Inferior parietal cortex (tissue), 1 donor: Measurements from ENCODE around the gene CLEC4M.
"Not testable (repeated sequence)": the region's sequence is repeated elsewhere in the genome, so short reads cannot be mapped to it uniquely, and the experiment has no call there.

Experiments
- DNase-seq: peaks from one replicate; pipeline ENCODE4 v3.0.0-alpha.2; 2016; ENCODE audit errors: extremely low spot score

Gene CLEC4M

GRCh38 chr19:7773841-7774240, 10.8 kb downstream of the CLEC4M start:
- no peak for DNase-seq

DNA sequence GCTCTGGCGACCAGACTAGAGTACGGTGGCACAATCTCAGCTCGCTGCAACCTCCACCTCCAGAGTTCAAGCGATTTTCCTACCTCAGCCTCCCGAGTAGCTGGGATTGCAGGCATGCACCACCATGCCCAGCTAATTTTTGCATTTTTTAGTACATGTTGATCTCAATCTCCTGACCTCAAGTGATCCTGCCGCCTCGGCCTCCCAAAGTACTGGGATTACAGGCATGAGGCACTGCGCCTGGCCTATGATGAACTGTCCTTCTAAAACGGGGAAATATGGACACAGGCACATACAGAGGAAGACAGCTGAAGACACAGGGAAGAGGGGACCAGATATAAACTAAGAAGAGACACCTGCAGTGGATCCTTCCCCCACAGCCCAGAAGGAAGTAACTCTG, 12.7 kb downstream of the CLEC4M start:
- DNase-seq: no peak

DNA sequence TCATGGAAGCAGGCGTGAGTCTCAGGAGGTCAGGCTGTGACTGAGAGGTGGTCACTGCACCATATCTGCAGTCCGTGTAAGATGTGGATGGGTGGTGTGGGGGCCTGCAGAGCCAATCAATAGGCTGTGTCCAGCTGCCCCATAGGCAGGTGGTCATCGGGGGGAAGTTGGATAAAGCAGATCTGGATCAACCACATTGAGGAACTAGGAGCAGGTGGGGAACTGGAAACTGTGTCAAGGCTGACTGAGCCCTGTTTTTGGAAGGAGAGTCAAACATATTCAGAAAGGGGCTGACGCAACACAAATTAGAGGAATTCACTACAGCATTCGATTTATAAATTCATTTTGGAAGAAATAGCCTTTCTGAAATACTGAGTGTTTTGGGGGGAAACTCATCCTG, 15.0 kb downstream of the CLEC4M start:
- no peak for DNase-seq

DNA sequence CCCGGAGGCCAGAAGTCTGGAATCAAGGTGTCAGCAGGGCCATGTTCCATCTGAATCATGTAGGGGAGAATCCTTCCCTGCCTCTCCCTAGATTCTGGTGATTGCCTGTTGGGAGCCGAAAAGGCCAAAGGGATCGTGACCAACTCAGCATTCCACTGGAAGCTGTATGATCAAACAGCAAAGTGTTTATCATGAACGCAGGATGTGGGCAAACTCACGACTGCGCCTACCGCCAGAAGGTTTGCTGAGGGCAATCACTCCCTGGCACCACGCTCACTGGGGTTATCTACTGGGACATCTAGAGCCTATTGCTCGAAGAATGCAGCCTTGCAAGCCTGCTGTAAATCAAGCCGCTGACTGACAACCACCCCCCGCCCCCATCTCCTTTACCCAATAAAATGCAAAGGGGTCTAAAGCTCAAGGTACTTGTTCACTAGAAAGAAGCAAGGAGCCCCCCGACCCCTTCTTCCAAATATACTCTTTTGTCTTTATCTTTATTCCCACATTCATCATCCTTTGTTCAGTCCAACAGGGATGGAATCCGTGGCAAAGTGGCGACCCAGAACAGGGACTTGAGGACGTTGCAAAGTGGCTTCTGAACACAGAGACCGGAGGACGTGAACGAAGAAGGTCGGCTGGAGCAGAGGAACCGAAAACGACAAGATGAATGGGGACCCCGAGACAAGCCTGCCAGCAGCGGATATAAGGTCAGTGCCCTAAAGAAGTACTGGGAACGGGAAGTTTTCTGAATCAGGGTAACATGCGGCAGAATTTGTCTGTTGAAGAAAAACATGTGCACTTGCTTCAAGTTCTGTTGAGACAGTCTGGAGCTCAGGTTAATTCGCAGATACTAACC, 16.8 kb downstream of the CLEC4M start:
- no peak for DNase-seq

- DNase-seq: no peak
Observed at GRCh38 chr19:7781157-7781556, 18.1 kb downstream of the CLEC4M start.

- no peak for DNase-seq
Observed at GRCh38 chr19:7783991-7784423, 21.0 kb downstream of the CLEC4M start.

- no peak for DNase-seq
Observed at GRCh38 chr19:7784856-7785255, 21.8 kb downstream of the CLEC4M start.

DNA sequence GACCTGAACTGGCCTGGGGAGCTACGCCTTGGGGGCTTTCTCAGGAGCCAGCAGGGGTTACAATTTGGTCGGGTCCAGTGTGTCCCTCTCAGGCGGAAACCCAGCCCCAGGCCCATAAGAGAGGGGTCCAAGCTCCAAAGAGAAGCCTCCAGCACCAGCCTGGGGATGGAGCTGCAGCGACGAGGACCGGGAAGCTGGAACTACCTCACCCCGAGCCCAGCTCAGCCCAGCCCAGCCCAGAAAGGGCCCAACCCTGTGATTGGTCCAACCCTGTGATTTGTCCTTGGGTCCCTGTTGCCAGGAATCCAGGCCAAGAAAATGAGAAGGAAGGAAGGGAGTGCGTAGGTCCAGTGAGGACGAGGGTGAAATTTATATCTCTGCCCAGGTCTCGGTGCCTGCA, 24.1 kb downstream of the CLEC4M start:
- no peak for DNase-seq

- DNase-seq: no peak
Observed at GRCh38 chr19:7787602-7788177, 24.6 kb downstream of the CLEC4M start.

DNA sequence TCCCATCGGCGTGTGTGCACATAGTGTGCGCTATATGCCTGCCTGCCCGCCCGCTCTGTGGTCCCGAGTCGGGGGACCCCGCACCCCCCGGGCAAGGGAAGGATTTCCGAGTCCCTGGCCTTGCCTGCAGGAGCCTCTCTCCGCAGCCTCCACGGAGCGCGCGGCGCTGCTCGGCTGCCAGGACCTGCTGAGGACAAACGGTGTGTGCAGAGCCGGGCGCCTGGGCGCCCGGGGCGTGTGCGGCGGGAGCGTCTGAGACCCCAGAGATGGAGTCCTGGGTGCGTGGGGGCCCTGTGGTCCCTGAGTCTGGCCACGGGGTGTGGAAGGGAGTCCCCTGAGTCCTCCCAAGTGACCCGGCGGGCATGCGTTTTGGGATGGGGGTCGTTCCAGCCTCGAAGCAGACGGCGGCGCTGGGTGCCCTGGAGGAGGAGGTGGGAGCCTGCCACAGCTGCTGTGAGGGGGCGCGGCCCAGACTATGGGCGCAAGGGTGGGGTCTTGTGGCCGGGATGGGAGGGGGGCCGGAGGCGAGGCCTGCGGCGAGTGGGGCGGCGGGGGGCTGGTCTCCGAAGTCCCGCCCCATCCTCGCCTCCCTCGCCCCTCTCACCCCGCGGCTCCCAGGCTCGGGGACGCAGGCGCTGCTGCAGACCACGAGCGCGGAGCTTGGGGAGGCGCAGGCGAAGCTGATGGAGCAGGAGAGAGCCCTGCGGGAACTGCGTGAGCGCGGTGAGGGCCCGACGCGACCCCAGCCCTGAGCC, 25.3 kb downstream of the CLEC4M start:
- no peak for DNase-seq

DNA sequence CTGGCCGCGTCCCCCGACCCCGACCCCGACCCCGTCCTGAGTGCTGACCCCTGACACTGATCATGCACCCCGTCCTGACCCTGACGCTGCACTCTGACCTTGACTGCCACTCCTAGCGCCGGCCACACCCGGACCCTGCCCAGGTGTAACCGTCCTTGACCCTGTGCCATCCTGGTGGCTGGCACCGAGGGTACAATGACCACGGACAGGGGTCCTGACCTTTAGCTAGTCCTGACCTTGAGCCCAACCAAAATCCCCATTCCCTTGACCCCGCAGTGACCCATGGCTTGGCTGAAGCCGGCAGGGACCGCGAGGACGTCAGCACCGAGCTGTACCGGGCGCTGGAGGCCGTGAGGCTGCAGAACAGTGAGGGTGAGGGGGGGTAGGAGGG, 25.9 kb downstream of the CLEC4M start:
- DNase-seq: no peak

- DNase-seq: no peak
Observed at GRCh38 chr19:7789447-7789846, 26.4 kb downstream of the CLEC4M start.

- DNase-seq: no peak
Observed at GRCh38 chr19:7790416-7790815, 27.4 kb downstream of the CLEC4M start.

GRCh38 chr19:7792281-7792680, 29.2 kb downstream of the CLEC4M start:
- DNase-seq: no peak

GRCh38 chr19:7792701-7793100, 29.7 kb downstream of the CLEC4M start:
- not testable (repeated sequence) for DNase-seq

DNA sequence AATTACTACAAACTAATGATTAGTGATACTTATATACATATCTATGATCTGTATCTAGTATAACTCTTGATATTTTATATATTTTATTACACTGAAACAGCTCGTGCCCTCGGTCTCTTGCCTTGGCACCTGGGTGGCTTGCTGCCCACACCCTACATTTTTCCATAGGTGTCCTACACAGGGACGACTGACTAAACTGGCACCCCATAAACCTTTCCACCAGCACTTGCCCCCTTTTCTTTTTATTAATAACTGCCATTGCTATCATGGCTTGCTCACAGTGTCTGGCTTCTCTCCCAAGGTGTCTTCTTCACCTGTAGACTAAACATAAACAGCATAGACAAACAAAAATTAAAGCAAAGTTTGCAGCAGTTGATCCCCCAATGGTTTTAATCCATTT, 30.4 kb downstream of the CLEC4M start:
- no peak for DNase-seq

DNA sequence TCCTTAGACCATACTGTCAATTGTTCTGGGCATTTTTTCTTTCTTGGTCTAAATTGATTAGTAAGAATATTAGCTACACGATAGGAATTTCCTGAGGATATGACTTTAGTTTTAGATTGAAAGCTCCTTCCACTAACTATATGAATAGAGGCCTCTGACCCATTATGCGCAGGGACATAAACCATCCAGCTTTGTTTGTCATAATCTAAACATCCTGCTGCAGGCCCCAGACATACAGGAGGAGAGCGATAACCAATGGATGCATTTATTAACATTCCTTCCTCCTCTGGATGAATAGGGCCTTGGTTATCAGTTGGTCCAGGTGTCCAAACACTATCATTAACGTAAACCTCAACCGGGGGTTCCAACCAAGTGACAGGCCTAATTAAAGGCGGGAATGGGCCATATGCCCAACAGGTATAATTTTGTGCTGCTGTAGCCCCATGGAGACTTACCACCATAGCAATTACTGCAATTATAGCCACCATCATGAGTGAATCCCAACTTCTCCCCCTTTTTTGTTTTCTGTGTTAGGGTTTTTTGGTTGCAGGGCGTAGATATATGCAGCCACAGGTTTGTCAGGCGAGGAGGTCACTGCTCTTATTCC, 32.6 kb downstream of the CLEC4M start:
- DNase-seq: no peak

DNA sequence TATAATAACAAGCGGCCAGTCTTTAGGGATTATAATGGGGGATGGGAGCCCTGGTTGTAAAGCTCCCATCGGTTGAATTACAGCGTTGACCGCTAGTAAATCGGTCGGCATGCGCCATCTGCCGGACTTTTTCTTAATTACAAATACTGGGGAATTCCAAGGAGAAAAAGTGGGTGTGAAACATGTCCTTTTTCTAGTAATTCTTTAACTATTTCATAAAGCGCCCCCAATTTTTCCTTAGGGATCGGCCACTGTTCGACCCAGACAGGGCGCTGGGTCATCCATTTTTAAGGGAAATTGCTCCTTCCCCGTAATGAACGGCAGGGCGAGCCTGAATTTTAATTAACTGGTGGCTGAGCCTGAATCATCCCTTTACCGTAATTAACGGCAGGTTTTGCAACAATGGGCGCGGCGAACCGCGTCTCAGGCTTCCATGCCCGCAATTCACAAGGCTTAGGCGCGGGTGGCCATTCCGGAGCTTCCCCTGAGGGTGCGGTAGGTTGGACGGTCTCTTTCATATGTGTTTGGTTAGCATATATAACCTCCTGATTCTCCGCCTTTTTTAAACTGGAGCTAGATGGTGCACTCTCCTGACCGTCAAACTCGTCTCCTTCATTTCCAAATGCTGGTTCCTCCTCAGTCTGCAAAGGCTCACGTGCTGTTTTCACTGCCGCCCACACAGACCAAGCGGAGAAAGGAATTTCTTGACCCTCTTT, 36.8 kb downstream of the CLEC4M start:
- peak; percentile 94 for DNase-seq

DNA sequence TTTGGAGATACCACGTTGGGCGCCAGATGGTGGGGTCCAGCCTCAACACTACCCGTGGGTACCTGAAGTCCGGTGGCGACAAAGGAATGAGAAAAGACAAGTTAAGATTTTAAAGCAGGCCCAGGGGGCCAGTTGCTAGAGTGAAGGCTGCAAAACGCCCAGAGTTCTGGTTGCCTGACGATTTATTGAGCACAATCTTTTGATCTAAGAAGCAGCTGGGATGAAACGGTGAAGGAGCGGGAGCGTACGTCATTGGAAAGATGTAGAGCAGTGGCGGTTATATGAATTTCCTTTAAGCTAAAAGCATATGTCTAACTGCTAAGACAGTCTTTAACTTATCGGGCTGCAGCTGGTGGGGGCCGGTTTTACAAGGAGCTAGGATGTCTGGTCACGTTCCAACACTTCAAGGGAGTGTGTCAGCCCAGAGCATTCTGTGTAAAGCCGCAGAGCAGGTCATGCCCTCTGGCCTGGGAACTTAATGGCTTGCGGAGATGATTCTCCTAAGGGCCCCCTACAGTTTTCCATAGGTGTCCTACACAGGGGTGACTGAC, 38.1 kb downstream of the CLEC4M start:
- no peak for DNase-seq

- DNase-seq: no peak
Observed at GRCh38 chr19:7806234-7806633, 43.2 kb downstream of the CLEC4M start.

- DNase-seq: no peak
Observed at GRCh38 chr19:7806876-7807275, 43.8 kb downstream of the CLEC4M start.
